Mucosa of gallbladder (tissue), 1 donor: Measurements from ENCODE around the gene AK5. TPM values are rescaled to one million over a fixed set of nuclear protein-coding genes. Genes with fewer than 3 reads are reported as not detected.

Experiments used
- DNase-seq: peaks from one replicate; pipeline ENCODE4 v3.0.0-alpha.2; 2020; ENCODE audit warnings: low spot score
- total RNA-seq: library from RNA; stranded (reverse); gene quantifications from one replicate; pipeline ENCODE4 v1.2.1, GENCODE V29; 2021
- donor health status: DM: no; HTN: no; CAD: no.

The AK5 gene
- total RNA-seq, 1 donor from 2014 or later = 1.2 TPM

GRCh38 chr1:77541162-77541545 lies 259.3 kb downstream of the AK5 start:
- DNase-seq = no peak

- no peak for DNase-seq
Measured at GRCh38 chr1:77542813-77543420, 261.1 kb downstream of the AK5 start.

- DNase-seq = no peak
Measured at GRCh38 chr1:77543822-77544448, 262.1 kb downstream of the AK5 start.

GRCh38 chr1:77544845-77545244 lies 263.0 kb downstream of the AK5 start:
- no peak for DNase-seq

GRCh38 chr1:77545970-77546369 lies 264.2 kb downstream of the AK5 start:
- no peak for DNase-seq

- DNase-seq = no peak
Measured at GRCh38 chr1:77546890-77547289, 265.1 kb downstream of the AK5 start.

- DNase-seq = no peak
Measured at GRCh38 chr1:77548285-77548684, 266.5 kb downstream of the AK5 start.

- DNase-seq = no peak
Measured at GRCh38 chr1:77550135-77550534, 268.3 kb downstream of the AK5 start.

- DNase-seq = no peak
Measured at GRCh38 chr1:77552626-77553025, 270.8 kb downstream of the AK5 start.

GRCh38 chr1:77553568-77554291 lies 271.9 kb downstream of the AK5 start:
- DNase-seq = no peak

- DNase-seq = no peak
Measured at GRCh38 chr1:77556045-77556444, 274.2 kb downstream of the AK5 start.

- DNase-seq = no peak
Measured at GRCh38 chr1:77557053-77557452, 275.2 kb downstream of the AK5 start.

GRCh38 chr1:77558591-77559164 lies 276.9 kb downstream of the AK5 start:
- DNase-seq = no peak

GRCh38 chr1:77560741-77561140 lies 278.9 kb downstream of the AK5 start:
- DNase-seq = no peak

- no peak for DNase-seq
Measured at GRCh38 chr1:77562596-77563150, 280.9 kb downstream of the AK5 start.

GRCh38 chr1:77565321-77565720 lies 283.5 kb downstream of the AK5 start:
- DNase-seq = no peak

GRCh38 chr1:77571642-77572041 lies 289.8 kb downstream of the AK5 start:
- DNase-seq = no peak

- DNase-seq = no peak
Measured at GRCh38 chr1:77579547-77579946, 297.7 kb downstream of the AK5 start.

- no peak for DNase-seq
Measured at GRCh38 chr1:77582905-77583304, 301.1 kb downstream of the AK5 start.

GRCh38 chr1:77583483-77583882 lies 301.7 kb downstream of the AK5 start:
- no peak for DNase-seq

GRCh38 chr1:77584884-77585283 lies 303.1 kb downstream of the AK5 start:
- no peak for DNase-seq

- no peak for DNase-seq
Measured at GRCh38 chr1:77585610-77586314, 303.9 kb downstream of the AK5 start.
